Measurements from ENCODE around the gene ATG7.
"Not testable (repeated sequence)": the region's sequence is repeated elsewhere in the genome, so short reads cannot be mapped to it uniquely, and the experiment has no call there.

Gene ATG7

GRCh38 chr3:11327619-11328018, 55.4 kb downstream of the ATG7 start:
- no peak for DNase-seq (ENCODE audit: low read depth)
- TF ChIP-seq CTCF (IDR thresholded peaks at IDR 0.05; ENCODE audit: low read depth, low read length, missing control alignments), result no peak
- no peak overlapping the region for H3K4me3 ChIP-seq (ENCODE audit: low read depth, low read length)

GRCh38 chr3:11328196-11328945, 56.2 kb downstream of the ATG7 start:
- no peak for TF ChIP-seq CTCF (IDR thresholded peaks at IDR 0.05; ENCODE audit: low read depth, low read length, missing control alignments)
- H3K4me3 ChIP-seq (ENCODE audit: low read depth, low read length), result no peak overlapping the region
- no peak for DNase-seq (ENCODE audit: low read depth)

- TF ChIP-seq CTCF (IDR thresholded peaks at IDR 0.05; ENCODE audit: low read depth, low read length, missing control alignments), result no peak
- DNase-seq (ENCODE audit: low read depth), result no peak
- H3K4me3 ChIP-seq (ENCODE audit: low read depth, low read length), result no peak overlapping the region
Measured at GRCh38 chr3:11329777-11330176, 57.6 kb downstream of the ATG7 start.

GRCh38 chr3:11331101-11331500, 58.9 kb downstream of the ATG7 start:
- no peak for DNase-seq (ENCODE audit: low read depth)
- TF ChIP-seq CTCF (IDR thresholded peaks at IDR 0.05; ENCODE audit: low read depth, low read length, missing control alignments), result no peak
- H3K4me3 ChIP-seq (ENCODE audit: low read depth, low read length), result no peak overlapping the region

- DNase-seq (ENCODE audit: low read depth), result peak; percentile 15
- no peak overlapping the region for H3K4me3 ChIP-seq (ENCODE audit: low read depth, low read length)
- peak; percentile 55 for TF ChIP-seq CTCF (IDR thresholded peaks at IDR 0.05; ENCODE audit: low read depth, low read length, missing control alignments)
Measured at GRCh38 chr3:11335056-11335608, 62.9 kb downstream of the ATG7 start.

- TF ChIP-seq CTCF (IDR thresholded peaks at IDR 0.05; ENCODE audit: low read depth, low read length, missing control alignments), result no peak
- no peak overlapping the region for H3K4me3 ChIP-seq (ENCODE audit: low read depth, low read length)
- DNase-seq (ENCODE audit: low read depth), result no peak
Measured at GRCh38 chr3:11339541-11339940, 67.3 kb downstream of the ATG7 start.

- H3K4me3 ChIP-seq (ENCODE audit: low read depth, low read length), result no peak overlapping the region
- no peak for DNase-seq (ENCODE audit: low read depth)
- TF ChIP-seq CTCF (IDR thresholded peaks at IDR 0.05; ENCODE audit: low read depth, low read length, missing control alignments), result no peak
Measured at GRCh38 chr3:11346416-11346815, 74.2 kb downstream of the ATG7 start.

GRCh38 chr3:11348877-11349276, 76.7 kb downstream of the ATG7 start:
- not testable (repeated sequence) for H3K4me3 ChIP-seq (ENCODE audit: low read depth, low read length); DNase-seq (ENCODE audit: low read depth)

Data from GM12864 (cell line).